Psoas muscle (tissue), 8 donors: ENCODE results near the gene GPR132. TPM values are rescaled to one million over a fixed set of nuclear protein-coding genes. Genes with fewer than 3 reads are reported as not detected.
A peak's percentile ranks its signal among the peaks of the same experiment; 100 is the strongest.
"Not testable (repeated sequence)": the region's sequence is repeated elsewhere in the genome, so short reads cannot be mapped to it uniquely, and the experiment has no call there.

Experiments used
- ATAC-seq, 4 donors: fragments of 200-7000 bp; cut with Tn5 transposase; one replicate each; pipeline ENCODE4 v1.9.1; 2020; ENCODE audit warnings: moderate library complexity in 3 of 4, mild to moderate bottlenecking in 2 of 4
- DNase-seq, 2 donors: peaks; one replicate each; pipeline ENCODE4 v3.0.0-alpha.2; 2020
- H3K27ac ChIP-seq: fragments of 200-600 bp; one replicate; pipeline ENCODE4 v1.8.0; 2022
- H3K27me3 ChIP-seq, 3 donors: fragments of 200-600 bp in 1 of 3; one replicate each; pipeline versions ENCODE4 v1.6.1 to v1.8.0; 2013 to 2022; ENCODE audit warnings: low read length in 2 of 3, mild to moderate bottlenecking in 2 of 3, moderate library complexity in 1 of 3; ENCODE audit not compliant: insufficient read depth in 3 of 3
- H3K36me3 ChIP-seq, 2 donors: fragments of 200-600 bp in 1 of 2; one replicate each; pipeline versions ENCODE4 v1.6.1 to v1.8.0; 2013 to 2022; ENCODE audit warnings: low read depth in 1 of 2, mild to moderate bottlenecking in 1 of 2, moderate library complexity in 1 of 2; ENCODE audit not compliant: insufficient read depth in 1 of 2
- H3K4me1 ChIP-seq: fragments of 200-600 bp; one replicate; pipeline ENCODE4 v1.8.0; 2022
- H3K4me3 ChIP-seq: fragments of 200-600 bp; one replicate; pipeline ENCODE4 v1.8.0; 2022; ENCODE audit warnings: mild to moderate bottlenecking
- H3K9me3 ChIP-seq: fragments of 200-600 bp; one replicate; pipeline ENCODE4 v1.8.0; 2022
- CTCF ChIP-seq: fragments of 200-600 bp; IDR thresholded peaks from one replicate; pipeline ENCODE4 v1.8.0; 2022; ENCODE audit warnings: antibody characterized with exemption
- WGBS, 3 donors: extraction: QIAGEN DNeasy Blood & Tissue Kit; methylation state at CpG; one replicate each; pipeline versions ENCODE4 v1.1.6 to v1.1.7; 2013; 5-methylcytosine and 5-hydroxymethylcytosine counted together
- intact Hi-C, 2 donors: fragments of 100-400 bp; cut with DNase I; formaldehyde crosslinking; loops; one replicate each; pipeline versions ENCODE4 v1.11.0 to v1.14.2; 2022
- polyA plus RNA-seq, 3 donors: library from polyadenylated mRNA; stranded (reverse); fragments of 200-250 nt; gene quantifications; one replicate each; pipeline ENCODE4 v1.2.3, GENCODE V29; 2013
- total RNA-seq, 4 donors: library from RNA; stranded (reverse); fragmentation: NEBNext Ultra II Directional in 2 of 4; extraction: Animal tissue kit (Norgen Biotek cat#: 25700) in 2 of 4; gene quantifications; one replicate each; pipeline versions ENCODE4 v1.2.1 to v1.2.4, GENCODE V29; 2021 to 2023
- donor health status: healthy with polysubstance abuse.
- donor health status: DM: no; HTN: no; CAD: no; lungs with moderate emphysema.
- donor health status: Bipolar disorder and iron deficiency.
- donor health status: healthy.
- donor health status: DM: yes; HTN: yes; CAD: no.
- donor health status: DM: no; HTN: no; CAD: no.
- donor health status: DM: no; HTN: no; CAD: no.
- donor health status: DM: yes; HTN: yes; CAD: no.

Gene GPR132
- total and polyA plus RNA-seq, 7 donors: 0.08 to 0.60 (median 0.34) TPM

GRCh38 chr14:105042813-105043212, 22.4 kb downstream of the GPR132 start:
- no peaks in the 10 kb centered on the region for H3K4me1 ChIP-seq
- H3K4me3 ChIP-seq: no peak overlapping the region
- DNase-seq (no peak), ATAC-seq (no peak)
- H3K36me3 ChIP-seq: no peaks in the 10 kb centered on the region
- intact Hi-C loops: no loop called here
- 80 to 91% (median 84%) methylated on average over 17 of the region's 17 CpGs for WGBS, 3 donors
- H3K27ac ChIP-seq: no peak overlapping the region
- no peak for TF ChIP-seq CTCF
- H3K27me3 ChIP-seq: peaks cover 0 to 6% (median 4%) of the 10 kb centered on the region in 3 donors
- H3K9me3 ChIP-seq: no peaks in the 10 kb centered on the region

- Histone ChIP-seq H3K9me3 (no peaks in the 10 kb centered on the region), H3K27me3 (peaks cover 0 to 6% (median 4%) of the 10 kb centered on the region in 3 donors), H3K27ac (no peak overlapping the region), H3K36me3 (no peaks in the 10 kb centered on the region), H3K4me1 (no peaks in the 10 kb centered on the region), H3K4me3 (no peak overlapping the region)
- no peak for ATAC-seq
- peak in 1 of 2 donors; percentile 40 for DNase-seq
- WGBS, 3 donors: 66 to 77% (median 73%) methylated on average over 28 of the region's 28 CpGs
- no peak for TF ChIP-seq CTCF
- intact Hi-C loops: no loop called here
These were observed 23.1 kb downstream of the GPR132 start for GRCh38 chr14:105041841-105042765.

GRCh38 chr14:105039458-105040205, 25.6 kb downstream of the GPR132 start:
- H3K9me3 ChIP-seq: no peaks in the 10 kb centered on the region
- no peak overlapping the region for H3K27ac ChIP-seq
- no peak for ATAC-seq
- no peak for TF ChIP-seq CTCF
- no peaks in the 10 kb centered on the region for H3K4me1 ChIP-seq
- no peak for DNase-seq
- H3K4me3 ChIP-seq: no peak overlapping the region
- H3K36me3 ChIP-seq: no peaks in the 10 kb centered on the region
- peaks cover 0 to 20% (median 6%) of the 10 kb centered on the region in 3 donors for H3K27me3 ChIP-seq
- 82 to 88% (median 84%) methylated on average over 9 to 14 of the region's 14 CpGs for WGBS, 3 donors
- intact Hi-C loops: no loop called here

- H3K27ac ChIP-seq, DNase-seq, H3K4me3 ChIP-seq, H3K36me3 ChIP-seq, H3K9me3 ChIP-seq, intact Hi-C loops, ATAC-seq, H3K4me1 ChIP-seq: not testable (repeated sequence)
- peaks cover 0 to 47% (median 0%) of the 10 kb centered on the region in 3 donors for H3K27me3 ChIP-seq
- WGBS, 3 donors: 88 to 91% (median 88%) methylated on average over 2 of the region's 2 CpGs
These were observed 29.6 kb downstream of the GPR132 start for GRCh38 chr14:105035616-105036015.
